Activated CD8-positive, alpha-beta memory T cell treated with anti-CD3 and anti-CD28 coated beads for 48 hours (primary cell): Measurements from ENCODE around the gene CD70.
"Not testable (repeated sequence)": the region's sequence is repeated elsewhere in the genome, so short reads cannot be mapped to it uniquely, and the experiment has no call there.

Experiments used
- DNase-seq, 3 experiments: peaks; one replicate each; pipeline ENCODE4 v3.0.0-alpha.2; 2020; ENCODE audit warnings: low read depth in 2 of 3, low spot score in 2 of 3

Gene CD70

GRCh38 chr19:6590827-6591319 is at the start of gene CD70:
TSS of gene CD70 (minus strand) at chr19:6591150. CDS start at chr19:6591002, 148 bp downstream.
- peak; percentile 31 to 52 (median 47) for DNase-seq

- not testable (repeated sequence) for DNase-seq
Measured at GRCh38 chr19:6640333-6640732, 49.4 kb upstream of the CD70 start.

- no peak for DNase-seq
Measured at GRCh38 chr19:6639439-6639838, 48.5 kb upstream of the CD70 start.

GRCh38 chr19:6633456-6633813 is 42.5 kb upstream of the CD70 start:
- DNase-seq, result not testable (repeated sequence)

- DNase-seq, result not testable (repeated sequence)
Measured at GRCh38 chr19:6632747-6633455, 42.0 kb upstream of the CD70 start.

GRCh38 chr19:6632002-6632621 is 41.2 kb upstream of the CD70 start:
- peak in 1 of 3 experiments; percentile 83 for DNase-seq

GRCh38 chr19:6626764-6627163 is 35.8 kb upstream of the CD70 start:
- DNase-seq, result no peak

GRCh38 chr19:6617374-6617773 is 26.4 kb upstream of the CD70 start:
- no peak for DNase-seq

GRCh38 chr19:6616011-6616410 is 25.1 kb upstream of the CD70 start:
- DNase-seq, result no peak

- DNase-seq, result no peak
Measured at GRCh38 chr19:6613711-6614110, 22.8 kb upstream of the CD70 start.

- DNase-seq, result no peak
Measured at GRCh38 chr19:6610934-6611852, 20.2 kb upstream of the CD70 start.

- DNase-seq, result no peak
Measured at GRCh38 chr19:6608940-6609339, 18.0 kb upstream of the CD70 start.

GRCh38 chr19:6608146-6608545 is 17.2 kb upstream of the CD70 start:
- not testable (repeated sequence) for DNase-seq

GRCh38 chr19:6606276-6607070 is 15.5 kb upstream of the CD70 start:
- DNase-seq, result not testable (repeated sequence)

GRCh38 chr19:6604906-6605305 is 14.0 kb upstream of the CD70 start:
- no peak for DNase-seq

GRCh38 chr19:6602729-6603114 is 11.8 kb upstream of the CD70 start:
- DNase-seq, result no peak

GRCh38 chr19:6601537-6602052 is 10.6 kb upstream of the CD70 start:
- DNase-seq, result not testable (repeated sequence)

- DNase-seq, result not testable (repeated sequence)
Measured at GRCh38 chr19:6600951-6601536, 10.1 kb upstream of the CD70 start.

- no peak for DNase-seq
Measured at GRCh38 chr19:6599866-6600454, 9.0 kb upstream of the CD70 start.
